Neuronal stem cell (in vitro differentiated cells): ENCODE measurements around the gene LIFR.

Source experiments
- DNase-seq: peaks from one replicate; pipeline ENCODE4 v3.0.0-alpha.2; 2013; ENCODE audit warnings: low spot score
- H2AFZ ChIP-seq: one replicate; pipeline ENCODE4 v1.6.1; 2013; ENCODE audit warnings: mild to moderate bottlenecking, low read length, inconsistent platforms
- H2AK5ac ChIP-seq: 2 replicates; pipeline ENCODE4 v1.6.1; 2013; ENCODE audit warnings: low read depth, mild to moderate bottlenecking, inconsistent platforms, low read length, moderate library complexity, mixed read lengths
- H2BK120ac ChIP-seq: 2 replicates; pipeline ENCODE4 v1.6.1; 2013; ENCODE audit warnings: low read depth, mild to moderate bottlenecking, inconsistent platforms, low read length, moderate library complexity, mixed read lengths
- H2BK12ac ChIP-seq: one replicate; pipeline ENCODE4 v1.6.1; 2013; ENCODE audit warnings: low read length, inconsistent platforms
- H2BK15ac ChIP-seq: 2 replicates; pipeline ENCODE4 v1.6.1; 2013; ENCODE audit warnings: mild to moderate bottlenecking, low read length, inconsistent platforms, mixed read lengths
- H2BK5ac ChIP-seq: one replicate; pipeline ENCODE4 v1.6.1; 2013; ENCODE audit warnings: inconsistent platforms, mild to moderate bottlenecking, low read length, moderate library complexity
- H3K14ac ChIP-seq: one replicate; pipeline ENCODE4 v1.6.1; 2013; ENCODE audit warnings: low read length, inconsistent platforms
- H3K18ac ChIP-seq: 2 replicates; pipeline ENCODE4 v1.6.1; 2013; ENCODE audit warnings: low read length, inconsistent platforms
- H3K23ac ChIP-seq: 2 replicates; pipeline ENCODE4 v1.6.1; 2013; ENCODE audit warnings: low read depth, mild to moderate bottlenecking, mixed read lengths, low read length, inconsistent platforms; ENCODE audit not compliant: poor library complexity
- H3K27ac ChIP-seq: replicated peaks from 3 replicates; pipeline ENCODE4 v1.5.1; 2013; ENCODE audit warnings: low read length, inconsistent platforms
- H3K27me3 ChIP-seq, 3 experiments: 2 replicates each; pipeline ENCODE4 v1.6.1; 2013; ENCODE audit warnings: low read length in 3 of 3, mild to moderate bottlenecking in 2 of 3, inconsistent platforms in 1 of 3, low read depth in 1 of 3, mixed read lengths in 1 of 3, moderate library complexity in 1 of 3; ENCODE audit not compliant: control insufficient read depth in 3 of 3, insufficient read depth in 3 of 3
- H3K36me3 ChIP-seq, 2 donors: replicated peaks in 1 of 2; 2 replicates each; pipeline ENCODE4 v1.6.1; 2013; ENCODE audit warnings: low read length in 2 of 2; ENCODE audit not compliant: control insufficient read depth in 2 of 2, insufficient read depth in 2 of 2
- H3K4ac ChIP-seq: 2 replicates; pipeline ENCODE4 v1.6.1; 2013; ENCODE audit warnings: inconsistent platforms, mild to moderate bottlenecking, low read length, moderate library complexity
- H3K4me1 ChIP-seq, 2 donors: 1 replicate in 1 of 2; 2 replicates in 1 of 2; pipeline ENCODE4 v1.6.1; 2013; ENCODE audit warnings: low read length in 2 of 2, low read depth in 1 of 2; ENCODE audit not compliant: control insufficient read depth in 2 of 2, insufficient read depth in 1 of 2
- H3K4me2 ChIP-seq: one replicate; pipeline ENCODE4 v1.6.1; 2013; ENCODE audit warnings: mild to moderate bottlenecking, low read length, inconsistent platforms; ENCODE audit not compliant: insufficient read depth, poor library complexity, severe bottlenecking
- H3K4me3 ChIP-seq, 2 donors: 2 replicates each; pipeline ENCODE4 v1.5.1; 2013; ENCODE audit warnings: low read length in 2 of 2, mild to moderate bottlenecking in 2 of 2, inconsistent platforms in 1 of 2, moderate library complexity in 1 of 2
- H3K79me1 ChIP-seq: one replicate; pipeline ENCODE4 v1.6.1; 2013; ENCODE audit warnings: low read depth, mild to moderate bottlenecking, inconsistent platforms, low read length, moderate library complexity
- H3K9ac ChIP-seq: one replicate; pipeline ENCODE4 v1.6.1; 2013; ENCODE audit warnings: mild to moderate bottlenecking, low read depth, low read length, inconsistent platforms; ENCODE audit not compliant: poor library complexity
- H3K9me3 ChIP-seq, 2 donors: replicated peaks in 1 of 2; 2 replicates each; pipeline versions ENCODE3 to v1.6.1; 2013; ENCODE audit warnings: low read length in 2 of 2, mild to moderate bottlenecking in 2 of 2, inconsistent platforms in 1 of 2, low read depth in 1 of 2, mixed read lengths in 1 of 2, moderate library complexity in 1 of 2; ENCODE audit not compliant: control insufficient read depth in 2 of 2, insufficient read depth in 1 of 2
- H4K8ac ChIP-seq: one replicate; pipeline ENCODE4 v1.6.1; 2013; ENCODE audit warnings: low read depth, mild to moderate bottlenecking, inconsistent platforms, low read length, moderate library complexity
- H4K91ac ChIP-seq: one replicate; pipeline ENCODE4 v1.6.1; 2013; ENCODE audit warnings: low read length, low read depth, mild to moderate bottlenecking, inconsistent platforms; ENCODE audit not compliant: poor library complexity
- WGBS, 2 donors: extraction: QIAGEN DNeasy Blood & Tissue Kit; methylation state at CpG; one replicate each; pipeline ENCODE4 v1.1.7; 2013; ENCODE audit warnings: missing lambda C conversion rate in 2 of 2, mixed read lengths in 1 of 2; ENCODE audit not compliant: insufficient read length in 2 of 2, insufficient replicate concordance in 1 of 2; ENCODE audit errors: extremely low coverage in 2 of 2; 5-methylcytosine and 5-hydroxymethylcytosine counted together

The LIFR gene

GRCh38 chr5:38448568-38449350 is 107.7 kb downstream of the LIFR start:
- Histone ChIP-seq H3K79me1 (no peaks in the 10 kb centered on the region), H3K27me3 (no peaks in the 10 kb centered on the region), H2BK120ac (no peak overlapping the region), H2BK15ac (no peak overlapping the region), H3K36me3 (no peaks in the 10 kb centered on the region), H2BK5ac (no peak overlapping the region), H3K18ac (no peak overlapping the region), H3K4me1 (no peaks in the 10 kb centered on the region), H3K4ac (no peak overlapping the region), H3K14ac (no peak overlapping the region), H3K27ac (no peak overlapping the region), H4K8ac (no peak overlapping the region), H3K4me2 (no peak overlapping the region), H3K9me3 (no peaks in the 10 kb centered on the region), H3K9ac (no peak overlapping the region), H2AFZ (no peak overlapping the region), H2BK12ac (no peak overlapping the region), H3K4me3 (no peak overlapping the region), H4K91ac (no peak overlapping the region), H3K23ac (no peak overlapping the region), H2AK5ac (no peak overlapping the region)
- WGBS, 2 donors: no CpG with 5 or more reads among the region's 9 CpGs
- DNase-seq: no peak

DNA sequence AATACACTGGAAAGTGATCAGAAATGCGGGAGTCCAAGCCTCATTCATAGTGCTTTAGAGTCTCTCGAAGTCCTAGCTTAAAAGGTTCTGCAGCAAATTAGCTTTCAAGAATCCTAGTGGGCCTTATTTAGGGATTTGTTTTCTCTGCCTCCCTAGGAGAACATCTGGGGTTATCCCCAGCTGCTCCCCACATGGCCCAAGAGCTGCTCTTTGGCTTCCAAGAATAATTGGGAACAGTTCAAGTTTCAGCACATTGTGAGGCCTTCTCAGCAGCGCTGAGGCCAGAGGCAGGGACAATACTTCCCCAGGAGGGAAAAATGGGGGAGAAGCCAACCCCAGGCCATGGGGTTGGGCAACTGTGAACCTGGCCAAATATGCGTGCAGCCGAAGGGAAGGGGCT is 108.7 kb downstream of the LIFR start:
- Histone ChIP-seq H3K36me3 (no peaks in the 10 kb centered on the region), H3K9me3 (no peaks in the 10 kb centered on the region), H2BK120ac (no peak overlapping the region), H4K8ac (no peak overlapping the region), H3K23ac (no peak overlapping the region), H2AK5ac (no peak overlapping the region), H3K79me1 (no peaks in the 10 kb centered on the region), H3K18ac (no peak overlapping the region), H3K27ac (no peak overlapping the region), H3K4me1 (no peaks in the 10 kb centered on the region), H2BK12ac (no peak overlapping the region), H3K9ac (no peak overlapping the region), H2BK15ac (no peak overlapping the region), H3K27me3 (no peaks in the 10 kb centered on the region), H3K4ac (no peak overlapping the region), H3K14ac (no peak overlapping the region), H2AFZ (peak overlapping the region; percentile 34), H2BK5ac (no peak overlapping the region), H3K4me3 (no peak overlapping the region), H3K4me2 (no peak overlapping the region), H4K91ac (no peak overlapping the region)
- no CpG with 5 or more reads among the region's 5 CpGs for WGBS, 2 donors
- DNase-seq: no peak

- H3K79me1 ChIP-seq: no peaks in the 10 kb centered on the region
- H3K4ac ChIP-seq: no peak overlapping the region
- no peaks in the 10 kb centered on the region for H3K27me3 ChIP-seq
- H2BK15ac ChIP-seq: no peak overlapping the region
- no peak overlapping the region for H3K4me3 ChIP-seq
- no peaks in the 10 kb centered on the region for H3K4me1 ChIP-seq
- H3K9ac ChIP-seq: no peak overlapping the region
- H4K8ac ChIP-seq: no peak overlapping the region
- no peak overlapping the region for H2AK5ac ChIP-seq
- no peaks in the 10 kb centered on the region for H3K9me3 ChIP-seq
- no peak for DNase-seq
- H2BK120ac ChIP-seq: no peak overlapping the region
- no peak overlapping the region for H3K4me2 ChIP-seq
- H2AFZ ChIP-seq: no peak overlapping the region
- H3K14ac ChIP-seq: no peak overlapping the region
- H2BK5ac ChIP-seq: no peak overlapping the region
- no peak overlapping the region for H2BK12ac ChIP-seq
- H3K18ac ChIP-seq: no peak overlapping the region
- no peak overlapping the region for H4K91ac ChIP-seq
- H3K36me3 ChIP-seq: no peaks in the 10 kb centered on the region
- no peak overlapping the region for H3K27ac ChIP-seq
- no peak overlapping the region for H3K23ac ChIP-seq
- no CpG with 5 or more reads among the region's 2 CpGs for WGBS, 2 donors
Measured at GRCh38 chr5:38447056-38447455, 109.4 kb downstream of the LIFR start.

DNA sequence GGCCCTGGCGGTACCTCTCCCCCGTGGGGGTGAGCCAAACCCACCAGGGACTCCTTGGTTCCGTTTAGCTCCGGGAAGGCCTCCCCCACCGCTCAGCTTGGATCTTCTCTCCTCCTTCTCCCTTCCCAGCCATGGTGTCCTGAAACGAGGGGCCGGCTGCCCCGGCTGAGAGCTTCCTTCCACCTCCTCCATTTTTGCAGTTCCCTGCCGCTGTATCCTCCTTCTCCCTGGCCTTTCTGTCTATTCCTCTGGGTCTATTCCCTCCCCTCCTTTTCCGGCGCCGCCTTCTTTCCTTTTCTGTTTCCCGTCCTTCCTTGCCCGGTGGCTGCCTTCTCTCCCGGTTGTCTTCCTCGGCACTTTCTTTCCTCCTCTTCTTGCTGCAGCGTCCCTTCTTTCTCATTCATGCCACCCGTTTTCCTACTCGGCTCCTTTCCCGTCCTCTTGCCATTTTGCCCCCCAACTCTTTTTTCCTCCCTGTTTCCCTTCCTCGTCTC is 110.4 kb downstream of the LIFR start:
- H2BK12ac ChIP-seq: no peak overlapping the region
- no peak overlapping the region for H3K4ac ChIP-seq
- no peaks in the 10 kb centered on the region for H3K9me3 ChIP-seq
- no peak overlapping the region for H2BK5ac ChIP-seq
- H2AFZ ChIP-seq: peak overlapping the region; percentile 1
- H3K9ac ChIP-seq: no peak overlapping the region
- H2AK5ac ChIP-seq: no peak overlapping the region
- H3K4me3 ChIP-seq: no peak overlapping the region
- H3K4me2 ChIP-seq: no peak overlapping the region
- no peaks in the 10 kb centered on the region for H3K79me1 ChIP-seq
- H4K8ac ChIP-seq: no peak overlapping the region
- H3K23ac ChIP-seq: peak overlapping the region; percentile 69
- no peak overlapping the region for H3K27ac ChIP-seq
- peak overlapping the region; percentile 13 for H2BK120ac ChIP-seq
- no peak overlapping the region for H3K14ac ChIP-seq
- H3K4me1 ChIP-seq: no peaks in the 10 kb centered on the region
- no peak for DNase-seq
- no CpG with 5 or more reads among the region's 21 CpGs for WGBS, 2 donors
- no peak overlapping the region for H2BK15ac ChIP-seq
- peak overlapping the region; percentile 77 for H3K18ac ChIP-seq
- no peak overlapping the region for H4K91ac ChIP-seq
- H3K36me3 ChIP-seq: no peaks in the 10 kb centered on the region
- H3K27me3 ChIP-seq: no peaks in the 10 kb centered on the region
